Left cardiac atrium (tissue), 4 donors: ENCODE data around the gene VARS1. TPM values are rescaled to one million over a fixed set of nuclear protein-coding genes. Genes with fewer than 3 reads are reported as not detected.
A peak's percentile ranks its signal among the peaks of the same experiment; 100 is the strongest.
"Not testable (repeated sequence)": the region's sequence is repeated elsewhere in the genome, so short reads cannot be mapped to it uniquely, and the experiment has no call there.

Experiments used
- ATAC-seq, 2 donors: fragments of 200-7000 bp; cut with Tn5 transposase; one replicate each; pipeline ENCODE4 v1.9.1; 2020; ENCODE audit warnings: mild to moderate bottlenecking in 2 of 2, moderate library complexity in 2 of 2
- DNase-seq: peaks from one replicate; pipeline ENCODE4 v3.0.0-alpha.2; 2020
- intact Hi-C, 2 donors: fragments of 100-400 bp; cut with DNase I; formaldehyde crosslinking; loops; one replicate each; pipeline versions ENCODE4 v1.14.1 to v1.15.1; 2022 to 2023
- total RNA-seq, 2 donors: library from RNA; stranded (reverse); fragmentation: NEBNext Ultra II Directional; extraction: Animal tissue kit (Norgen Biotek cat#: 25700); gene quantifications; one replicate each; pipeline ENCODE4 v1.2.1, GENCODE V29; 2021
- donor health status: DM: no; HTN: yes; CAD: no.
- donor health status: DM: no; HTN: yes; CAD: no; lungs with severe emphysema.
- donor health status: DM: yes; HTN: yes; CAD: no.
- donor health status: Dilated cardiomyopathy.

VARS1 gene
- total RNA-seq, 2 donors from 2014 or later = 24.8 to 39.3 TPM

GRCh38 chr6:31826793-31827285, 31.3 kb upstream of the VARS1 start:
- ATAC-seq (peak; percentile 41 to 64), DNase-seq (peak; percentile 90)
- intact Hi-C loops = no loop called here

GRCh38 chr6:31825553-31825952, 30.0 kb upstream of the VARS1 start:
- ATAC-seq (no peak), DNase-seq (no peak)
- intact Hi-C loops = no loop called here

GRCh38 chr6:31823592-31824196, 28.1 kb upstream of the VARS1 start:
- intact Hi-C loops, DNase-seq, ATAC-seq: not testable (repeated sequence)

GRCh38 chr6:31822036-31822821, 26.7 kb upstream of the VARS1 start:
- DNase-seq (peak; percentile 87), ATAC-seq (peak; percentile 69 to 72)
- intact Hi-C loops = no loop called here

- ATAC-seq (peak; percentile 62 to 65), DNase-seq (peak; percentile 84)
- intact Hi-C loops = no loop called here
Measured at GRCh38 chr6:31821301-31822035, 25.9 kb upstream of the VARS1 start.

- intact Hi-C loops, ATAC-seq, DNase-seq: not testable (repeated sequence)
Measured at GRCh38 chr6:31820399-31820798, 24.8 kb upstream of the VARS1 start.

GRCh38 chr6:31819871-31820299, 24.3 kb upstream of the VARS1 start:
- no peak for DNase-seq
- no peak for ATAC-seq
- intact Hi-C loops = no loop called here

- intact Hi-C loops, ATAC-seq, DNase-seq: not testable (repeated sequence)
Measured at GRCh38 chr6:31817929-31818511, 22.5 kb upstream of the VARS1 start.

- intact Hi-C loops, ATAC-seq, DNase-seq: not testable (repeated sequence)
Measured at GRCh38 chr6:31817133-31817928, 21.8 kb upstream of the VARS1 start.

- intact Hi-C loops = no loop called here
- peak; percentile 96 for DNase-seq
- ATAC-seq = peak; percentile 90 to 92
Measured at GRCh38 chr6:31815025-31815838, 19.7 kb upstream of the VARS1 start, which contains the start of the genes HSPA1A and HSPA1L. TSS of gene HSPA1A (plus strand) at chr6:31815543. CDS start at chr6:31815757, 214 bp downstream. TSS of gene HSPA1L (minus strand) at chr6:31815283. CDS start at chr6:31811972, 3,311 bp downstream.

- DNase-seq = peak; percentile 96
- ATAC-seq = peak; percentile 86 to 90
- intact Hi-C loops = no loop called here
Measured at GRCh38 chr6:31814677-31815024, 19.1 kb upstream of the VARS1 start.

GRCh38 chr6:31813465-31813849, 17.9 kb upstream of the VARS1 start:
- intact Hi-C loops = no loop called here
- ATAC-seq = no peak
- no peak for DNase-seq

GRCh38 chr6:31811645-31812044, 16.1 kb upstream of the VARS1 start:
- intact Hi-C loops = no loop called here
- no peak for DNase-seq
- no peak for ATAC-seq

GRCh38 chr6:31808599-31808998, 13.0 kb upstream of the VARS1 start:
- intact Hi-C loops, DNase-seq, ATAC-seq: not testable (repeated sequence)

GRCh38 chr6:31806470-31807272, 11.1 kb upstream of the VARS1 start, which contains the start of gene LSM2:
TSS of gene LSM2 (minus strand) at chr6:31806966. CDS start at chr6:31806757, 209 bp downstream.
- intact Hi-C loops = no loop called here
- ATAC-seq (peak; percentile 99 to 100), DNase-seq (peak; percentile 98)

- intact Hi-C loops = no loop called here
- DNase-seq = no peak
- ATAC-seq = peak; percentile 3 to 9
Measured at GRCh38 chr6:31805939-31806469, 10.5 kb upstream of the VARS1 start.
